CD14-positive monocyte (primary cell): ENCODE measurements around the gene SUPT4H1. TPM values are rescaled to one million over a fixed set of nuclear protein-coding genes. Genes with fewer than 3 reads are reported as not detected.

Source experiments
- DNase-seq, 3 donors: peaks; one replicate each; pipeline ENCODE4 v3.0.0-alpha.2; 2011 to 2022
- H2AFZ ChIP-seq: 2 replicates; pipeline ENCODE4 v1.6.0; 2012; ENCODE audit warnings: mild to moderate bottlenecking, low read depth, low read length, inconsistent platforms; ENCODE audit not compliant: insufficient read depth, poor library complexity, severe bottlenecking
- H3K27ac ChIP-seq, 2 donors: 1 replicate in 1 of 2; 2 replicates in 1 of 2; pipeline ENCODE4 v1.5.1; 2012 to 2013; ENCODE audit warnings: low read length in 2 of 2, control low read depth in 1 of 2, inconsistent platforms in 1 of 2, low read depth in 1 of 2, mild to moderate bottlenecking in 1 of 2
- H3K27me3 ChIP-seq, 2 donors: one replicate each; pipeline versions ENCODE4 v1.6.0 to v1.6.1; 2011 to 2013; ENCODE audit warnings: low read length in 2 of 2; ENCODE audit not compliant: control insufficient read depth in 2 of 2, insufficient read depth in 2 of 2
- H3K36me3 ChIP-seq, 2 donors: replicated peaks in 1 of 2; 1 replicate in 1 of 2; 2 replicates in 1 of 2; pipeline versions ENCODE4 v1.5.1 to v1.6.1; 2012 to 2013; ENCODE audit warnings: low read length in 2 of 2, control low read depth in 1 of 2, inconsistent platforms in 1 of 2, mild to moderate bottlenecking in 1 of 2; ENCODE audit not compliant: insufficient read depth in 2 of 2, control insufficient read depth in 1 of 2
- H3K4me1 ChIP-seq, 2 donors: 1 replicate in 1 of 2; 2 replicates in 1 of 2; pipeline versions ENCODE4 v1.5.1 to v1.6.1; 2012 to 2013; ENCODE audit warnings: low read length in 2 of 2, control low read depth in 1 of 2, inconsistent platforms in 1 of 2, mild to moderate bottlenecking in 1 of 2, moderate library complexity in 1 of 2; ENCODE audit not compliant: insufficient read depth in 2 of 2, control insufficient read depth in 1 of 2
- H3K4me2 ChIP-seq: replicated peaks from 2 replicates; pipeline ENCODE3; 2012; ENCODE audit warnings: low read length, moderate library complexity, mild to moderate bottlenecking; ENCODE audit not compliant: poor library complexity, severe bottlenecking; ENCODE audit errors: extremely low read depth
- H3K4me3 ChIP-seq, 3 experiments: fragments of 200-600 bp in 1 of 3; sonication (generic) in 1 of 3; replicated peaks in 1 of 3; 1 replicate in 2 of 3; 2 replicates in 1 of 3; pipeline ENCODE4 v1.5.1; 2011 to 2013; ENCODE audit warnings: low read length in 3 of 3, mild to moderate bottlenecking in 3 of 3, control low read depth in 2 of 3, low read depth in 2 of 3, inconsistent platforms in 1 of 3, moderate library complexity in 1 of 3
- H3K79me2 ChIP-seq: 2 replicates; pipeline ENCODE4 v1.6.0; 2012; ENCODE audit warnings: mild to moderate bottlenecking, control low read depth, inconsistent platforms, low read length, moderate library complexity; ENCODE audit not compliant: insufficient read depth
- H3K9ac ChIP-seq: 2 replicates; pipeline ENCODE4 v1.6.0; 2017; ENCODE audit warnings: low read length, mild to moderate bottlenecking; ENCODE audit not compliant: insufficient read depth, poor library complexity, severe bottlenecking
- H3K9me3 ChIP-seq, 2 donors: replicated peaks in 1 of 2; 1 replicate in 1 of 2; 2 replicates in 1 of 2; pipeline versions ENCODE4 v1.5.1 to v1.6.1; 2012 to 2013; ENCODE audit warnings: low read length in 2 of 2, control low read depth in 1 of 2; ENCODE audit not compliant: control insufficient read depth in 1 of 2, insufficient read depth in 1 of 2
- H4K20me1 ChIP-seq: 2 replicates; pipeline ENCODE4 v1.6.0; 2012; ENCODE audit warnings: mild to moderate bottlenecking, low read length, control low read depth, moderate library complexity; ENCODE audit not compliant: insufficient read depth
- H3K27ac Mint-ChIP-seq, 7 donors: one replicate each; pipeline ENCODE4 v1.8.0; 2020; ENCODE audit warnings: mild to moderate bottlenecking in 7 of 7, mixed read lengths in 7 of 7, moderate library complexity in 6 of 7, inconsistent platforms in 2 of 7
- H3K27me3 Mint-ChIP-seq, 3 donors: one replicate each; pipeline ENCODE4 v1.8.0; 2021 to 2022; ENCODE audit warnings: low read depth in 3 of 3, mild to moderate bottlenecking in 3 of 3, mixed read lengths in 3 of 3, moderate library complexity in 3 of 3, inconsistent platforms in 1 of 3
- H3K36me3 Mint-ChIP-seq, 2 donors: one replicate each; pipeline ENCODE4 v1.8.0; 2020; ENCODE audit warnings: mixed read lengths in 2 of 2, inconsistent platforms in 1 of 2, mild to moderate bottlenecking in 1 of 2
- H3K4me1 Mint-ChIP-seq: one replicate; pipeline ENCODE4 v1.8.0; 2020; ENCODE audit warnings: mild to moderate bottlenecking, mixed read lengths
- H3K4me3 Mint-ChIP-seq, 2 donors: one replicate each; pipeline ENCODE4 v1.8.0; 2020; ENCODE audit warnings: mild to moderate bottlenecking in 2 of 2, mixed read lengths in 2 of 2, moderate library complexity in 1 of 2
- H3K9me3 Mint-ChIP-seq, 7 donors: one replicate each; pipeline ENCODE4 v1.8.0; 2020 to 2022; ENCODE audit warnings: mixed read lengths in 7 of 7, mild to moderate bottlenecking in 6 of 7, moderate library complexity in 6 of 7, inconsistent platforms in 2 of 7
- WGBS: methylation state at CpG from one replicate; pipeline ENCODE4 v1.1.5; 2013; ENCODE audit warnings: missing lambda C conversion rate; ENCODE audit not compliant: insufficient coverage; 5-methylcytosine and 5-hydroxymethylcytosine counted together
- intact Hi-C, 2 donors: fragments of 100-400 bp; cut with micrococcal nuclease; formaldehyde crosslinking; loops; one replicate each; pipeline versions ENCODE4 v1.15.0 to v1.15.1; 2023
- polyA plus RNA-seq, 3 donors: library from polyadenylated mRNA; depleted of rRNA in 1 of 3; unstranded in 2 of 3; stranded (reverse) in 1 of 3; fragments of 300-500 nt in 2 of 3; fragments of >200 nt in 1 of 3; fragmentation: Illumina TruSeq in 2 of 3; gene quantifications; 1 replicate in 2 of 3; 2 replicates in 1 of 3; pipeline ENCODE4 v1.2.3, GENCODE V29; 2012 to 2021
- TF ChIP-seq, protein P1 (sequence below): fragments of 200-600 bp; IDR thresholded peaks from one replicate; pipeline ENCODE4 v1.8.0; 2022; ENCODE audit warnings: antibody characterized with exemption, mild to moderate bottlenecking

The SUPT4H1 gene
- polyA plus RNA-seq, 3 donors = 144 to 251 (median 241) TPM

- Histone ChIP-seq H3K4me1 (peaks cover 21 to 24% of the 10 kb centered on the region in 2 donors), H3K4me2 (no peak overlapping the region), H3K36me3 (no peaks in the 10 kb centered on the region), H3K4me3 (no peak overlapping the region), H3K9me3 (no peaks in the 10 kb centered on the region), H3K9ac (no peak overlapping the region), H2AFZ (no peak overlapping the region), H3K27ac (no peak overlapping the region), H3K79me2 (no peaks in the 10 kb centered on the region), H4K20me1 (no peaks in the 10 kb centered on the region), H3K27me3 (no peaks in the 10 kb centered on the region)
- TF ChIP-seq, protein P1, sequence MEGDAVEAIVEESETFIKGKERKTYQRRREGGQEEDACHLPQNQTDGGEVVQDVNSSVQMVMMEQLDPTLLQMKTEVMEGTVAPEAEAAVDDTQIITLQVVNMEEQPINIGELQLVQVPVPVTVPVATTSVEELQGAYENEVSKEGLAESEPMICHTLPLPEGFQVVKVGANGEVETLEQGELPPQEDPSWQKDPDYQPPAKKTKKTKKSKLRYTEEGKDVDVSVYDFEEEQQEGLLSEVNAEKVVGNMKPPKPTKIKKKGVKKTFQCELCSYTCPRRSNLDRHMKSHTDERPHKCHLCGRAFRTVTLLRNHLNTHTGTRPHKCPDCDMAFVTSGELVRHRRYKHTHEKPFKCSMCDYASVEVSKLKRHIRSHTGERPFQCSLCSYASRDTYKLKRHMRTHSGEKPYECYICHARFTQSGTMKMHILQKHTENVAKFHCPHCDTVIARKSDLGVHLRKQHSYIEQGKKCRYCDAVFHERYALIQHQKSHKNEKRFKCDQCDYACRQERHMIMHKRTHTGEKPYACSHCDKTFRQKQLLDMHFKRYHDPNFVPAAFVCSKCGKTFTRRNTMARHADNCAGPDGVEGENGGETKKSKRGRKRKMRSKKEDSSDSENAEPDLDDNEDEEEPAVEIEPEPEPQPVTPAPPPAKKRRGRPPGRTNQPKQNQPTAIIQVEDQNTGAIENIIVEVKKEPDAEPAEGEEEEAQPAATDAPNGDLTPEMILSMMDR = no peak
- no peak for DNase-seq
- Mint-ChIP-seq H3K27ac (peak overlapping the region in 1 of 7 donors; percentile 45), H3K4me3 (no peak overlapping the region), H3K4me1 (peaks cover 37% of the 10 kb centered on the region), H3K9me3 (peaks cover 0 to 2% (median 0%) of the 10 kb centered on the region in 7 donors), H3K36me3 (no peaks in the 10 kb centered on the region), H3K27me3 (peaks cover 5 to 20% (median 6%) of the 10 kb centered on the region in 3 donors)
- WGBS = 67% methylated on average over 1 of the region's 3 CpGs
- intact Hi-C loops = no loop called here
Observed at GRCh38 chr17:58381124-58382035, 29.4 kb upstream of the SUPT4H1 start.

GRCh38 chr17:58380207-58381123, 28.5 kb upstream of the SUPT4H1 start:
- Histone ChIP-seq H3K27ac (no peak overlapping the region), H3K79me2 (no peaks in the 10 kb centered on the region), H2AFZ (no peak overlapping the region), H3K4me1 (peaks cover 30 to 33% of the 10 kb centered on the region in 2 donors), H3K36me3 (no peaks in the 10 kb centered on the region), H3K4me3 (no peak overlapping the region), H3K4me2 (no peak overlapping the region), H3K9ac (no peak overlapping the region), H3K9me3 (no peaks in the 10 kb centered on the region), H3K27me3 (no peaks in the 10 kb centered on the region), H4K20me1 (no peaks in the 10 kb centered on the region)
- Mint-ChIP-seq H3K4me3 (no peak overlapping the region), H3K9me3 (peaks cover 0 to 2% (median 0%) of the 10 kb centered on the region in 7 donors), H3K4me1 (peaks cover 45% of the 10 kb centered on the region), H3K27me3 (peaks cover 4 to 20% (median 5%) of the 10 kb centered on the region in 3 donors), H3K27ac (peak overlapping the region in 1 of 7 donors; percentile 45), H3K36me3 (no peaks in the 10 kb centered on the region)
- no peak for DNase-seq
- intact Hi-C loops = no loop called here
- TF ChIP-seq, protein P1 = no peak
- 100% methylated on average over 1 of the region's 5 CpGs for WGBS
